ENCODE results near the gene RHOB.
A peak's percentile ranks its signal among the peaks of the same experiment; 100 is the strongest.

DNA sequence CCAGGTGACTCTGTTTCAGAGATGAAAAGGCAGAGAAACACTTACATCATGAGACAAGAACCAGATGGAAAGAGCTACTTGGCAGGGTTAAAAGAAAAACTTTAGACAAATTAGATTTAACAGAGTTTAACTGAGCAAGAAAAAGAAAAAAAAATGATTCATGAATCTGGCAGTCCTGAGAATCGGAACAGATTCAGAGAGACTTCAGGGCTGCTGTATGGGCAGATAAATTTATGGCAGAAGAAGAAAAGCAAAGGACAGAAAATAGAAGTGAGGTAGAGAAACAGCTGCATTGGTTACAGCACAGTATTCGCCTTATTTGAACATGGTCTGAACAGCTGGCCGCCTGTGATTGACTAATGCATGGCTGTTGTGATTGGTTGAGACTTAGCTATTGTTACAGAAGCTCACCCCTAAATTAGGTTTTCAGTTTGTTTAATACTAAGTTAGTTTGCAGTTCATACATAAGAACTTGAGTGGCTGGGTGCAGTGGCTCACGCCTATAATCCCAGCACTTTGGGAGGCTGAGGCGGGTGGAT is 43.0 kb upstream of the RHOB start:
- TF ChIP-seq RARB (CRISPR knock-in tag; IDR thresholded peaks at IDR 0.05) (no peak), OSR1 (CRISPR knock-in tag; IDR thresholded peaks at IDR 0.05) (no peak), ZC3H10 (CRISPR knock-in tag; IDR thresholded peaks at IDR 0.05) (no peak), GLIS3 (CRISPR knock-in tag; IDR thresholded peaks at IDR 0.05) (no peak), BACH2 (CRISPR knock-in tag; IDR thresholded peaks at IDR 0.05; ENCODE audit: borderline replicate concordance) (no peak), SNAI2 (CRISPR knock-in tag; IDR thresholded peaks at IDR 0.05) (peak; percentile 91), ZFP30 (CRISPR knock-in tag; IDR thresholded peaks at IDR 0.05) (no peak), TOX (CRISPR knock-in tag; IDR thresholded peaks at IDR 0.05; ENCODE audit: borderline replicate concordance) (no peak), ARNTL (CRISPR knock-in tag; IDR thresholded peaks at IDR 0.05; ENCODE audit: borderline replicate concordance, low read depth) (no peak), ZNF8 (CRISPR knock-in tag; IDR thresholded peaks at IDR 0.05) (no peak), ZNF565 (CRISPR knock-in tag; conservative IDR thresholded peaks at IDR 0.05; ENCODE audit: low read depth) (no peak)
- TF ChIP-seq, protein P1, sequence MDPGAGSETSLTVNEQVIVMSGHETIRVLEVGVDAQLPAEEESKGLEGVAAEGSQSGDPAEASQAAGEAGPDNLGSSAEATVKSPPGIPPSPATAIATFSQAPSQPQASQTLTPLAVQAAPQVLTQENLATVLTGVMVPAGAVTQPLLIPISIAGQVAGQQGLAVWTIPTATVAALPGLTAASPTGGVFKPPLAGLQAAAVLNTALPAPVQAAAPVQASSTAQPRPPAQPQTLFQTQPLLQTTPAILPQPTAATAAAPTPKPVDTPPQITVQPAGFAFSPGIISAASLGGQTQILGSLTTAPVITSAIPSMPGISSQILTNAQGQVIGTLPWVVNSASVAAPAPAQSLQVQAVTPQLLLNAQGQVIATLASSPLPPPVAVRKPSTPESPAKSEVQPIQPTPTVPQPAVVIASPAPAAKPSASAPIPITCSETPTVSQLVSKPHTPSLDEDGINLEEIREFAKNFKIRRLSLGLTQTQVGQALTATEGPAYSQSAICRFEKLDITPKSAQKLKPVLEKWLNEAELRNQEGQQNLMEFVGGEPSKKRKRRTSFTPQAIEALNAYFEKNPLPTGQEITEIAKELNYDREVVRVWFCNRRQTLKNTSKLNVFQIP (CRISPR knock-in tag; IDR thresholded peaks at IDR 0.05; ENCODE audit: borderline replicate concordance, low read depth), result no peak

Data from SK-N-SH treated with all-trans-retinoic acid at 6 μM for 48 hours (cell line).